KMS-11 (cell line): ENCODE results near the gene PPP1R3G.

Source experiments
- H2AFZ ChIP-seq: fragments of 200-600 bp; sonication (generic); 2 replicates; pipeline ENCODE4 v1.6.1; 2016; ENCODE audit warnings: antibody characterized with exemption, mixed run types, low read depth
- H3K27ac ChIP-seq: fragments of 200-600 bp; sonication (generic); 2 replicates; pipeline ENCODE4 v1.6.1; 2016; ENCODE audit warnings: mild to moderate bottlenecking, mixed run types
- H3K27me3 ChIP-seq: fragments of 200-600 bp; sonication (generic); 2 replicates; pipeline ENCODE4 v1.6.1; 2017; ENCODE audit warnings: mild to moderate bottlenecking, low read depth, mixed run types, moderate library complexity; ENCODE audit not compliant: insufficient read depth
- H3K36me3 ChIP-seq: fragments of 200-600 bp; sonication (generic); 2 replicates; pipeline ENCODE4 v1.6.1; 2017; ENCODE audit warnings: mild to moderate bottlenecking, mixed run types; ENCODE audit not compliant: insufficient read depth
- H3K4me1 ChIP-seq: fragments of 200-600 bp; sonication (generic); 2 replicates; pipeline ENCODE4 v1.6.1; 2016; ENCODE audit warnings: mild to moderate bottlenecking, low read depth, mixed run types; ENCODE audit not compliant: poor library complexity, severe bottlenecking
- H3K4me2 ChIP-seq: fragments of 200-600 bp; sonication (generic); 2 replicates; pipeline ENCODE4 v1.7.0; 2016; ENCODE audit warnings: mild to moderate bottlenecking, mixed run types
- H3K4me3 ChIP-seq: fragments of 200-600 bp; sonication (generic); IDR thresholded peaks from 2 replicates; pipeline ENCODE4 v1.6.1; 2017; ENCODE audit warnings: low read depth, low read length, mixed read lengths; ENCODE audit not compliant: insufficient read depth
- H3K79me2 ChIP-seq: fragments of 200-600 bp; sonication (generic); 2 replicates; pipeline ENCODE4 v1.6.1; 2016; ENCODE audit warnings: low read depth, mixed run types; ENCODE audit not compliant: insufficient read depth
- H3K9ac ChIP-seq: fragments of 200-600 bp; sonication (generic); 2 replicates; pipeline ENCODE4 v1.6.1; 2016; ENCODE audit warnings: mild to moderate bottlenecking, mixed run types
- H4K20me1 ChIP-seq: fragments of 200-600 bp; sonication (generic); 2 replicates; pipeline ENCODE4 v1.6.1; 2016; ENCODE audit warnings: mild to moderate bottlenecking, mixed run types; ENCODE audit not compliant: insufficient read depth
- CTCF ChIP-seq: fragments of 200-600 bp; sonication (generic); conservative IDR thresholded peaks from 2 replicates; pipeline ENCODE4 v1.6.1; 2017; ENCODE audit warnings: low read depth, mild to moderate bottlenecking, antibody characterized with exemption, low read length, moderate library complexity, mixed read lengths

Gene PPP1R3G

GRCh38 chr6:5044866-5045265 lies 40.3 kb upstream of the PPP1R3G start:
- Histone ChIP-seq H4K20me1 (no peaks in the 10 kb centered on the region), H3K4me1 (peaks cover under 1% of the 10 kb centered on the region)

DNA sequence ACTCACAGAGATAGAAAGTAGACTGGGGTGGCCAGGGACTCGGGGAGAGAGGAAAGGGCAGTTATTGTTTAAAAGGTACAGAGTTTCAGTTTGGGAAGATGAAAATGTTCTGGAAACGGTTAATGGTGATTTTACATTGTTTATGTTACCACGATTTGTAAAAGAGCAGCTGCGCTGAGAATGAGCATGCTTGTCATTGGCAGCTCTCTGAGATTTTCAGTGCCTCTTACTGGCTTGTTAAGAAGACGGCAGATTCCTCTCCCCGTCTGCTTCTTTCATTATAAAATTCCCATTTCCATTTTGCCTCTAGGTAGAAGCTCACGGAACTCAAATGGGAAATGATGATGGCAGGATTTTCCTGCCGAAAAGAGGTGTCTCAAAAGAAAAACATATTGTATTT lies 39.7 kb upstream of the PPP1R3G start:
- TF ChIP-seq CTCF: no peak
- Histone ChIP-seq H3K27ac (no peak overlapping the region), H3K27me3 (no peaks in the 10 kb centered on the region), H3K36me3 (no peaks in the 10 kb centered on the region), H3K79me2 (no peaks in the 10 kb centered on the region), H3K4me3 (no peak overlapping the region), H2AFZ (no peak overlapping the region), H3K9ac (no peak overlapping the region), H4K20me1 (no peaks in the 10 kb centered on the region), H3K4me1 (peaks cover 3% of the 10 kb centered on the region), H3K4me2 (no peak overlapping the region)

More at GRCh38 chr6:5044866-5045265, 40.3 kb upstream of the PPP1R3G start:
- Histone ChIP-seq H3K4me2 (no peak overlapping the region), H3K4me3 (no peak overlapping the region), H3K79me2 (no peaks in the 10 kb centered on the region), H2AFZ (no peak overlapping the region), H3K9ac (no peak overlapping the region), H3K27me3 (no peaks in the 10 kb centered on the region), H3K27ac (no peak overlapping the region), H3K36me3 (no peaks in the 10 kb centered on the region)
- TF ChIP-seq CTCF: no peak

DNA sequence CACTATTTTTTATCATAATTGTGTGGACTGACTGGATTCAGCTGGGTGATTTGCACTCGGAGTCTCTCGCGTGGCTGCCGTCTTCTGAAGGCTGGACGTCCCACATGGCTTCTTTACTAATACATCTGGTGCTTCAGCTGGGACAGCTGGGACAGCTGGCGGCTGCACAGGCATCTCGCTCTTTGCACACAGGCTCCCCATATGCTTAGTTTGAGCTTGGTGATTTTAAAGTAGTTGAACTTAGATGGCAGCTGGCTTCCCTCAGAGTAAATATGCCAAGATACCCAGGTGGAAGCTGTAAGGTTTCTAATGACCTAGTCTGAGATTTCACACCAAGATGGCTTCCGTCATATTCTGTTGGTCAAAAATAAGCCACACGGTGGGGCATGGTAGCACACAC lies 38.7 kb upstream of the PPP1R3G start:
- peaks cover 6% of the 10 kb centered on the region for H3K4me1 ChIP-seq
- no peaks in the 10 kb centered on the region for H3K79me2 ChIP-seq
- no peak overlapping the region for H3K9ac ChIP-seq
- H3K36me3 ChIP-seq: no peaks in the 10 kb centered on the region
- no peak overlapping the region for H2AFZ ChIP-seq
- H3K4me3 ChIP-seq: no peak overlapping the region
- no peaks in the 10 kb centered on the region for H3K27me3 ChIP-seq
- no peak for TF ChIP-seq CTCF
- H3K4me2 ChIP-seq: no peak overlapping the region
- no peak overlapping the region for H3K27ac ChIP-seq
- no peaks in the 10 kb centered on the region for H4K20me1 ChIP-seq

- Histone ChIP-seq H3K36me3 (no peaks in the 10 kb centered on the region), H3K4me2 (no peak overlapping the region), H3K27me3 (no peaks in the 10 kb centered on the region), H4K20me1 (no peaks in the 10 kb centered on the region), H3K79me2 (no peaks in the 10 kb centered on the region), H3K9ac (no peak overlapping the region), H3K4me3 (no peak overlapping the region), H3K4me1 (peaks cover 23% of the 10 kb centered on the region), H3K27ac (no peak overlapping the region), H2AFZ (no peak overlapping the region)
- no peak for TF ChIP-seq CTCF
Measured at GRCh38 chr6:5050009-5050408, 35.1 kb upstream of the PPP1R3G start.
